Mucosa of gallbladder (tissue), 1 donor: Measurements from ENCODE around the gene SH3TC1. TPM values are rescaled to one million over a fixed set of nuclear protein-coding genes. Genes with fewer than 3 reads are reported as not detected.

Experiments
- DNase-seq: peaks from one replicate; pipeline ENCODE4 v3.0.0-alpha.2; 2020; ENCODE audit warnings: low spot score
- total RNA-seq: library from RNA; stranded (reverse); gene quantifications from one replicate; pipeline ENCODE4 v1.2.1, GENCODE V29; 2021
- donor health status: DM: no; HTN: no; CAD: no.

SH3TC1 gene
- total RNA-seq, 1 donor from 2014 or later: 50.9 TPM

DNA sequence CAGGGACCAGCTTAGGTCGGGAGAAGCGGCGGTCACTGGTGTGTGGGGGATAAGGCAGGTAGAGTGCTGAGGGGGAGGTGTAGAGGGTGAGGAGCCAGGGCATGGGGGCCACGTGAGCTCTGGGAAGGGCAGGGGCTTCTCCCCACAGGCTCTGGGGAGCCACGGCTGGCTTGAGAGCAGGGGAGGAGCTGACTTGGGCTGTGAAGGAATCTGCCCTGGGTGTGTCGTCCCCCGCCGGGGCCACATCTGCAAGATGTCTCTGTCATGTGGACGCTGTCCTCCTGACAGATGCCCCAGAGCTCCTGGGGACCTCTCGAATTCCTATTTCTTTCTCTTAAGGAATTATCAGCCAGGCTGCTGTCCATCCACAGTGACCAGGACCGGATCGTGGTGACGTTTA is 15.0 kb downstream of the SH3TC1 start:
- DNase-seq: no peak

DNA sequence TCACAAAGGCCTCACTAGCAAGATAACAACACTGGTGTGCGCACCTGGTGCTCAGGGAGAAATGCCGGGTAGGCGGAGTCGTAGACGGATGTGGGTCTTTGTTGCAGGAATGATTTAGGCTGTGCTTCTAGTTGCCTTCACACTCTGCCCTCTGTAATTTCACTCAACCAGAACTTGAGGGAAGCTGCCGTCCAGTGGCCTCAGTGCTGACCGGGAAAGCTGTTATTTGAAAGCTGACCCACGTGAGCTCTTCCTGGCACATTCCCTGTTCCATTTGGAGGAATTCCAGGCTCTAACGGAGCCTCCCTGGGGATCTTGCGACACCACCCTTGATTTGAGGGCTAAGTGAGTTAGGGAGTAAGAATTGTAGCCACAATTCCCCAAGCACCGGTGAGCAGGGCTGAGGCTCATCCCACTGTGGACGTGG is 15.9 kb downstream of the SH3TC1 start:
- DNase-seq: no peak

DNA sequence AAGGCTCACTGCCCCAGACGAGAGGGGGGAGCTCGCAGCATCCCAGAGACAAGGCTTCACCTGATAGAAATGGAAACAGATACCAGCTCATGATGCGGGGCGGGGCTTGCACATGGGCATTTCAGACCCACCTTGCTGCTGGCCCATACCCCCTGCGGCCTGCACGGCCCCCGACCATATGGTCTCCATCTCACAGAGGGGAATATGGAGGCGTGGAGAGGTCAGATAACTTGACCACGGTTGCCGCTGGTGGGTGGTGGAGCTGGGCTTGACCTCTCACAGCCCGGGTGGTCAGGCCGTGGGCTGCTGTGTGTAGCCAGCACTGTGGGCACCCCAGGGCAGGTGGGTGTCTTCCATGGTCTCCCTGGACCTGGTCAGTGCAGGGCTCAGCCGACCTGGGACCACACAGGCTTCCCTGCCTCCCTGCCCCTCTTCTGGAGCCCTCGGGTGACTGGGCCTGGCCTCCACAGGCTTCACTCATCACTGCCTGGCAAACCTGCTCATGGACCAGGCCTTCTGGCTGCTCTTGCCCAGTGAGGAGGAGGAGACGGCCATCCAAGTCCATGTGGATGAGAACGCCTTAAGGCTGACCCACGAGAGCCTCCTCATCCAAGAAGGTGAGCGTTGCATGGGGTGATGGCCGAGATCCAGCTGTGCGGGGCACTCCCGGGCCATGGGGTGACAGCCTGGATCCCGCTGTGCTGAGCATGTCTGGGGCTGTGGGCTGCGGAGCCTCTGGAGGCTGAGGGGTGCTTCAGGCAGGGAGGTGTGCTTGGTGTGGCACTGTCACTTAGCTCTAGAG is 16.8 kb downstream of the SH3TC1 start:
- DNase-seq: no peak

DNA sequence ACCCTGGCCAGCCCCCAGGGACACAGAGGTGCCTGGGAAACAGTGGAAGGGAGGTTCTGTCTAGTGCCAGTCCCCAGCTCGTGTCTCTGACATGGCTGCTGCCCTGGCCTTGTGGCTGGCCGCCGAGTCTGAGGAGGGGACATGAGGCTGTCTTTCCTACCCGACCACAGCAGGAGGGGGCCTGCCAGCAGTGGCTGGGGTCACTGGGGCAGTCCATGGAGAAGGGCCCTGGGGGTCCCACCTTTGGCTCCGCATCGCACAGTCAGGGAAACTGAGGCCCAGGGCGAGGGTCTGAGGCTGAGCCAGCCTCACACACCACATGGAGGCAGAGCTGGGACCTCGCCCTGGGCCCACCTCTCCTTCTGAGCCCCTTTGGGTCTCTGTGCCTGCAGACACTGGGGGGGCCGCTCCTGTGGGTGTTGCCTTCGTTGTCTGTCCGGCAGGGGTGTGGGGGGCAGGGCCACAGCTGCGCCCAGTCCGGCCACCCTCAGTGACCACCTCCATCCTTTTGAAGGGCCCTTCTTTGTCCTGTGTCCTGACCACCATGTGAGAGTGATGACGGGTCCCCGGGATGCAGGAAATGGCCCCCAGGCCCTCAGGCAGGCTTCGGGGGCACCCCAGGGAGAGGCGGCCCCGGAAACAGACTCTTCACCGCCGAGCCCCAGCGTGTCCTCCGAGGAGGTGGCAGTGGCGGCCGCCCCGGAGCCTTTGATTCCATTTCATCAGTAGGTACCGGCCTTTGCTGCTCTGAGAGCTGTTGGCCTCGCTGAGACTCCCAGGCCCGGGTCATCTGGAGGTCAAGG is 17.6 kb downstream of the SH3TC1 start:
- no peak for DNase-seq

DNA sequence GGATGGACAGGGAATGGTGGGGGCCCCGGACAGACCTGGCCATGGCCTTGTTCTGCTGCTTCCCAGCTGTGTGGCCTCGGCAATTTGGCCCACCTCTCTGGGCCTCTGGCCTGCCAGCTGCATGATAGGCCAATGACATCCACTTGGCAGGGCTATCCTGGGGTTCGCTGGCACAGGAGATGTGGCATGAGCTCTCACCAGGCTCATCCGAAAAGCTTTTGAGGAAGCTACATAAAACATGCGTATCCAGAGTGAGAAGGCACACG is 18.1 kb downstream of the SH3TC1 start:
- DNase-seq: no peak

DNA sequence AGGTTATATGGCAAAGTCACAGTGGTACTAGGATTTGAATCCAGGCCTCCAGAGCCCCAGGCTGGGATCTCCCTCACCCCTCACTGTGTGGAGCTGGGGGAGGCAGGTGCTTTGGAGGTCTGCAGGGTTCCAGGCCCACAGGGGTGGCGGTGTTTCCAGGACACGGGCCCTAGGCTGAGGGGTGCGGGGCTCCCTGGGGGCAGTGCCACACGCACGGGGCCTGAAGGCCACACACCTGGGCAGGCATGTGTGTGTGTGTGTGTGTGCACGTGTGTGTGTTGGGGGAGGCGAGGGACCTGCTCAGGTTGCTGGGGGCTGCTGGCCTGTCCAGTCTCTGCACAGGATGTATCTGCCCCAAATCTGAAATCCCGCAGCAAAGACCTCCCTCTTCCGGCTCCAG is 18.8 kb downstream of the SH3TC1 start:
- DNase-seq: no peak

DNA sequence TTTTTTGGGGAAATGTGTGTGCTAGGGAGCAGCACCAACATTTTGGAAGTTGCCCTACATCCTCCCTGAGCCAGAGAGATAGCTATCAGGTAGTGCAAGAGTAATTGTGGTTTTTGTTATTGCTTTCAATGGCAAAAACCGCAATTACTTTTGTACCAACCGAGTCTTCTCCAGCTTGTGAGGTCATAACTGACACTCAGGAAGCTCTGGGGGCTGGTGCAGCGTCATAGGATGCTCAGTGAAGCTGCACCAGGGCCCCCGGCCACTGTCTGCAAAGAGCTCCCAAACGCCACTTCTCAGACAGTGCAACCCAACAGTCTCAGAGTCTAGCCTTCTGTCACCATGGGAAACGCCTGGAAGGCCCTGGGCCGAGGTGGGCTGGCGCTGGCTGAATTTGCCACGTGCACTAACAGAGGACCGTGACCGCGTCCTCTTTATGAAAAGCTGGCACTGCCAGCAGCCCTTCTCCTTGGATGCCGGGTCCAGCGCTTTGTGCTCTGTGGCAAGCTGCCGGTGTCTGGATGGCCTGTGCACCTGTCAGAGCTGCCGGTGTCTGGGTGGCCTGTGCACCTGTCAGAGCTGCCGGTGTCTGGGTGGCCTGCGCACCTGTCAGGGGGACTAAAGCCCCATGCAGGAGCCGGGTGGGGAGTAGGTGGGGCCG is 19.4 kb downstream of the SH3TC1 start:
- no peak for DNase-seq

DNA sequence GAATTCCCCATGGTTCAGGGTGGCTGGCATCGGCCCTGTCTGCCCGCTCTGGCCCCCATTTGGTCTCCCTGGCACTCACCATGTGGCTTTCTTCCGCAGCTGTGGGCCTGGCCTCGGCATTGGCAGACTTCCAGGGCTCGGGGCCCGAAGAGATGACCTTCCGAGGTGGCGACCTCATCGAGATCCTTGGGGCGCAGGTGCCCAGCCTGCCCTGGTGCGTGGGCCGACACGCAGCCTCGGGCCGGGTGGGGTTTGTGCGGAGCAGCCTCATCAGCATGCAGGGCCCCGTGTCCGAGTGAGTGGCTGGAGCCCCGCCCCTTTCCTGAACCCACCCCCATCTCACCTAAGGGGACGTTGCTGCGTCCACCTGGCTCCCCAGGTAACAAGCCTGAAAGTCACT is 20.1 kb downstream of the SH3TC1 start:
- DNase-seq: no peak

DNA sequence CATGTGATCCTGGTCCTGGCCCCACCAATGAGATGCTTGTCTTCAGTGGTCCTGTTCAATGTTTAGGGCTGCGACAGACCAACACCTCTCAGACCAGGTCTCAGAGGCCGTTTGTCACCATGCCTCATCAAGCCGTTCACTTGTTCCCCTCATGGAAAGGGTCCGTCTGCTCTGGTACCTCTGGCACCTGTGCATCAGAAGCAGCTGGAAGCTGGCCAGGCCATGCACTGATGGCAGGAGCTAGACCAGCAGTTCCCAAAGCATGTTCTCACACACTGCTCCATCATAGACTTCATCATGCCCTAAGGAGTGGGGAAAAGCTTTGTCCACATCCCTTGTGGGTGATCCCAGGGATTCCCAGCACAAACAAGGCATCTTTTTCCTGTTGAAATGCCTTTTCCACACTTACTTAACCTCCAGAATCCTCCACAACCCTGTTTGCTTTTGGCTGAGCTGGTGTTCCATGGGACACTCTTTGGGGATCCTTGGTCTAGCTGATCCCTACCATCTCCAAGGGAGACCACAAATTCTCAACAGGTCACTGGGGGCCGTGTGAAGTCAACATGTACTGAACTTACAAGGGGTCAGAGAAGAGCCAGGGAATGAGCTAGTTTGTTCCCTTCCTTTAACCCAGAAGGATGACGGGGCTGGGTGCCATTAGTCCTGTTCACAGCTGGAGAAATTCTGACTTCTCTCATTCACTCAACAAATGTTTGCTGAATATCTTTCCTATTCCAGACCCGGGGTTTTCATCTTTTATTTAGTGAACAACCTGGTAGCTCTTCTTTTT is 21.8 kb downstream of the SH3TC1 start:
- no peak for DNase-seq

DNA sequence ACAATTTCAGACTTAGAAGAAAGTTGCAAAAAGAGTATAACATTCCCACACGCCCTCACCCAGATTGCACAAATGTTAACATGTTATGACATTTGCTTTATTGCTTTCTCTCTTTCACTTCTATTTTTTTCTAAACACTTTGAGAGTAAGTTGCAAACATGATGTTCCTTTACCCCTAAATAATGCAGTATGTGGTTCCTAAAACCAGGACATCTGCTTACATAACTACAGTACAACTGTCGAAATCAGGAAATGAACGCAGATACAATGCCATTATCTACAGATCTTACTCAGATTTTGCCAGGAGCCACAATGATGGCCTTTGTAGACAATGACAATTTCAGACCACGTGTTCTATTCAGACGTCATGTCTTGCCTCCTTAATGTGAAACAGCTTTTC is 22.4 kb downstream of the SH3TC1 start:
- no peak for DNase-seq

DNA sequence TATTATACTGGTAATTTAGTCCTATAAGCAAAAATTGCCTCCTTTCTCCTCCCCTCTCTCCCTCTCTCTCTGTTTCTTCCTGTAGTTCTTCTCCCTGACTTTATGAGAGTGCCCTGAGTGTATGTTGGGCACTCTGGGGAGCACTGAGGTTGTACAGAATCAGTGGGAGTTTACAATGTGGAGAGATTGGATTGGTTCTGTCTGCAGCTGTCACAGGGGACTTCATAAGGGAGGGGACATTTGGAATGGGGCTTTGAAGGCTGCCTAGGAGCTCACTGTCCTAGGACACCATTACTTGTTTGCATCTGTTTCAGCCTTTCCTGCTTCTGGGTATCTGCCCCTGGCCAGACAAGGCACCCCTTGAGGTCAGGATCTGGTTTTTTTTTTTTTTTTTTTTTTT is 22.9 kb downstream of the SH3TC1 start:
- no peak for DNase-seq

DNA sequence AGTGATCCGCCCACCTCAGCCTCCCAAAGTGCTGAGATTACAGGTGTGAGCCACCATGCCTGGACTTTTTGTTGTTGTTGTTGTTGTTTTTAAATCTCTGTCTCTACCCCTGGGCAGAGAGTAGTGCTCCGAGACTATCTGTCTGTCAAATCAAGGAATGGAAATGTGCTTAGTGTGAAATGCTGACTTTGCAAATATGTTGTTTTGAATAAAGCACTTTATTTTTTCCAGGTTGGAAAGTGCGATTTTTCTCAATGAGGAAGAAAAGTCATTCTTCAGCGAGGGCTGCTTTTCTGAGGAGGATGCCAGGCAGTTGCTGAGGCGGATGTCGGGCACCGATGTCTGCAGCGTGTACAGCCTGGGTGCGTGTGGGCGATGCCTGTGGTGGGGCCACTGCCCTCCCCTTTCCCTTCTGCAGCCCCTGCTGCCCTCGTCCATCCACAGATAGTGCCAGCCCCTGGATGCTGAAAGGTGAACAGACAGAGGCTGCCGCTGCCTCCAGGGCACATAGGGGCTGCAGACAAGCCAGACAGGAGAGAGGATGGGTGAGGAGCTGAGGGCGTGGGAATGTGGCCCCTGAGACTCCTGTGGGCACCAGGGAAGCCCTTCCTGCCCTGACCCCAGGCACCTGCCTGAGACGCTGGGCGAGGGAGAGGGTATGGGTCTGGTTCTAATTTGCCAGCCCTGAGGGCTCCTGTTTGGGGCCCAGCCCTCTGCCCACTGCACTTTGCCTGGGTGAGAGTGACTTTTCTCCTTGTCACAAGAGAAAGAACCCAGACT is 23.7 kb downstream of the SH3TC1 start:
- DNase-seq: no peak

DNA sequence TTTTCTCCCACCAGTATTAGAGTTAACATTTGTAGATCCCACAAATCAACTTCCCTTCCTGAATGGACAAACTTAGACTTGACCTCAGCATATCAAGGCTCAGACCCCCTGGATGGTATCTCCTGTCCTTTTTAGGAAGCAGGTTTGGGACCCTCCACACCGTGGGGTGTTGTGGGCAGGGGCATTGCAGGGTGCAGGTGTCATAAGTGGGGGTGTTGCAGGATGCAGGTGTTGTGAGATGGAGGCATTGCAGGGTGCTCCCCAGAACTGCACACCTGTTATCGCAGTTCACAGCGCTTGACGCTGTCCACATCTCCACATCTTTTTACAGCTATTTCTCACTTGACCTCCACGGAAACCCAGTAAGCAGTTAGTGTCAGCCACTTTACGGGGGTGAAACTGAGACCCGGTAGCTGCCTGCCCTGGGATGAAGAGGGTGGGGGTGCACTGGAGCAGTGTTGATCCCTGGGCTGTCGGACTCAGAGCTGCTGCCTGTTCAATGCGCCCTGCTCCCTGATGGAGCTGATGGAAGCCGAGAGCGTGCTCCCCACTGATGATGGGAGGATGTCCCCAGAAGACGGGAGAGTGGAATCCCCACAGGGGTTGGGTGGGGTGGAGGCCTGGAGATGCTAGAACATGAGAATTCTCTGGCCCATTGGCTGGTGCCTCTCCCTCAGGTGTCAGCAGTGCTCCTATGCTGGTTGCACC is 25.3 kb downstream of the SH3TC1 start:
- DNase-seq: no peak

DNA sequence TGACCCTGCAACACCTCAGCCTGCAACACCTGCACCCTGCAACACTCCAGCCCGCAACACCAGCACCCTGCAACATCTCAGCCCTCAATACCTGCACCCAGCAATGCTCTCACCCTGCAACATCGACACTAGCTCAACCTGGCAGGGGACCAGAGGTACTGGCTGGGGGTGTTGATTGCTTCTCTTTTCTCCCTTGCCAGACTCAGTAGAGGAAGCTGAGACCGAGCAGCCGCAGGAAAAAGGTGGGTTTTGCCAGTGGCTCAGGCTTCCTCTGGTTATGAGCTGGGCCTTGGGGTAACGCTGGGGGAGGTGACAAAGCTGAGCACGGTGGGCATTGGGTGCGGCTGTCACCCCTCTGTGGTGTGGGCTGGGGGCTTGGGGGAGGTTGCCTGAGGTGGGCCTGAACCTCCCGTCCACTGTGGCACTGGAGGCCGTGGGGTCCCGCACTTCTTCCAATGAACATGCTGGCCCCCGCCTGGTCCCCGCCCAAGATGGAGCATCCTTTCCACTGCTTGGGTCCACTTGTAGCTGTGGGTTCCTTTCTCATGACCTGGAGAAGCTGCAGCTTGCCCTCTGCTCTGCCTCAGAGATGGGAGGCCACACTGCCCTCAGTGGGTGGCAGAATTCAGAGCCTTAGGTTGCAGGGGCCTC is 26.0 kb downstream of the SH3TC1 start:
- DNase-seq: no peak

DNA sequence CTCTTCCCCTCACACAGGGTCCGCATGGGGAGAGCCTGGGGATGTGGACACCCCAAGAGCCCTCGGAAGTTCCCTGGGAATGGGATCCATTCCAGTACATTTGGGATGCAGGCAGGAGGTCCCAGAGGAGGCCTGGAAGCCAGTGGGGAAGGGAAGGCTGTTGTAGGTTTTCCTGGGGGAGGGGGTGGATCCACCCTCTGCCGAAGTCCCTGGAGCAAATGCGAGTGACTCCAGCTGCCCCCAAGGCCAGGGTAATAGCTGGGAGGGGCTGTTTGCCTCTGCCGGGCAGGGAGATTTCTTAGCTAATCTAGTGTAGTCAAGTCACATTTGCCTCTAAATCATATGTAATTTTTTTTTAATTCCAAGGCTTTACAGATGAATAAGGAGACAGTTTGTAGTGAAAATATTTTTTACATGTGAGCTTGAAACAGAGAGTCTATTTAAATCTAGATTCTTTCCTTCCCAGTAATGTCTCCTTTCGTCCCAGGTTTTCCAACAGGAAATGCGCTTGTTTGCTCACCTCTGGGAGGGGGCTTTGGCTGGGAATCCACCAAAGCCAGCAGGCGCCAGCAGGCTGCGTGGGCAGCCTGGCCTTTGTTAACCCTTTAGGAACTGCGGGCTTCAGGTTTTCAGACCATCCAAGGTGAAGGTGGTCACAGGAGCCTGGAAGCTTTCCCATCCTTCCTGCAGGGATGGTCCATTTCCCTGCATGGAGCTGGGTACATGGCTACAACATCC is 26.8 kb downstream of the SH3TC1 start:
- DNase-seq: no peak

DNA sequence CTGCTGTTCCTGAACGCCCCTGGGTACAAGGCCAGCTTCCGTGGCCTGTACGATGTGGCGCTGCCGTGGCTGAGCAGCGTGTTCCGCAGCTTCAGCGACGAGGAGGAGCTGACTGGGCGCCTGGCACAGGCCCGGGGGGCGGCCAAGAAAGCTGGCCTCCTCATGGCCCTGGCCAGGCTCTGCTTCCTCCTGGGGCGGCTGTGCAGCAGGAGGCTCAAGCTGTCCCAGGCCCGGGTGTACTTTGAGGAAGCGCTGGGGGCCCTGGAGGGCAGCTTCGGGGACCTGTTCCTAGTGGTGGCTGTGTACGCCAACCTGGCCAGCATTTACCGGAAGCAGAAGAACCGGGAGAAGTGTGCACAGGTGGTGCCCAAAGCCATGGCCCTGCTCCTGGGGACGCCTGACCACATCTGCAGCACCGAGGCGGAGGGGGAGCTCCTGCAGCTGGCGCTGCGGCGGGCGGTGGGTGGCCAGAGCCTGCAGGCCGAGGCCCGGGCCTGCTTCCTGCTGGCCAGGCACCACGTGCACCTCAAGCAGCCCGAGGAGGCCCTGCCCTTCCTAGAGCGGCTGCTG is 28.2 kb downstream of the SH3TC1 start:
- DNase-seq: no peak

DNA sequence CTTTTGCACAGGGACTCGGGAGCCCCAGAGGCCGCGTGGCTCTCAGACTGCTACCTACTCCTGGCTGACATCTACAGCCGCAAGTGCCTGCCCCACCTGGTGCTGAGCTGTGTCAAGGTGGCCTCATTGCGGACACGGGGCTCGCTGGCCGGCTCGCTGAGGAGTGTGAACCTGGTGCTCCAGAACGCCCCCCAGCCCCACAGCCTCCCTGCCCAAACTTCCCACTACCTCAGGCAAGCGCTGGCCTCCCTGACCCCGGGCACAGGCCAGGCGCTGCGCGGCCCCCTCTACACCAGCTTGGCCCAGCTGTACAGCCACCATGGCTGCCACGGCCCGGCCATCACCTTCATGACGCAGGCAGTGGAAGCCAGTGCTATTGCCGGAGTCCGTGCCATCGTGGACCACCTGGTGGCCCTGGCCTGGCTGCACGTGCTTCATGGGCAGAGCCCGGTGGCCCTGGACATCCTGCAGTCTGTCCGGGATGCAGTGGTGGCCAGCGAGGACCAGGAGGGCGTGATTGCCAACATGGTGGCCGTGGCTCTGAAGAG is 28.8 kb downstream of the SH3TC1 start:
- no peak for DNase-seq

DNA sequence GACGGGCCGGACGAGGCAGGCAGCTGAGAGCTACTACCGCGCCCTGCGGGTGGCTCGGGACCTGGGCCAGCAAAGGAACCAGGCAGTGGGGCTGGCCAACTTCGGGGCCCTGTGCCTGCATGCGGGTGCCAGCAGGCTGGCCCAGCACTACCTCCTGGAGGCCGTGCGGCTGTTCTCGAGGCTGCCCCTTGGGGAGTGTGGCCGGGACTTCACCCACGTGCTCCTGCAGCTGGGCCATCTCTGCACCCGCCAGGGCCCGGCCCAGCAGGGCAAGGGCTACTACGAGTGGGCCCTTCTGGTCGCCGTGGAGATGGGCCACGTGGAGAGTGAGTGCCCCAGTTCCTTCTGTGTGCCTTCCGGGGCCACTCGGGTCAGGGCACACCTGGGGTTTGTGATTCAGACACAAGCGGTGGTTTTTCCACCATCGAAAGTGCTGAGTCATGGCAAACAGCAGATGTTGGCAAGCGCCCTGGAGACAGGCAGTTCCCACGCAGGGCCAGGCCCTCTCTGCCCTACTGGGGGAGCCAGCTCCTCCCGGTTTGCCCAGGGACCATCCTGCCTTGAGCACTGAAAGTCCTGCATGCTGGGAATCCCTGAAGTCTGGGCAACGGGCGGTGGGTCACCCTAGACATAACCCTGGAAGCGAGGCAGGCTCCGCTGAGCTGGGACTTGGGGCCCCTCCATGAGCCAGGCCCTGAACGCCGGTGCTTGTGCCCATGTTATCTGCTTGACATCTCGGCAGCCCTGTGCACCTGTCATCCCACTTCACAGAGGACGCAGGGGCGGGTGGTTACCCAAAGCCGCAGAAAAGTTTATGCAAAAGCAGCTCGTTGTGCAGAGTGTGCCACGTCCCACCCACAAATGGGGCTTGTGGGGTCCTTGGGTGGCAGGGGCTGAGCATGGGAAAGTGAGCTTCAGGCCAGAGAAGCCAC is 29.5 kb downstream of the SH3TC1 start:
- peak; percentile 92 for DNase-seq
